Caco-2 (cell line): ENCODE data around the gene CYSLTR2. TPM values are rescaled to one million over a fixed set of nuclear protein-coding genes. Genes with fewer than 3 reads are reported as not detected.

ENCODE experiments used
- BruUV-seq: library from RNA; stranded (reverse); fragments of 400-500 nt; replicated peaks from 2 replicates; lab custom pipeline; 2021; lab: Mats Ljungman, UMichigan
- CTCF ChIA-PET: fragments of 300-600 bp; sonication (Branson Sonifier 250); formaldehyde crosslinking; loops from one replicate; lab custom pipeline; 2022; ENCODE audit warnings: antibody characterized with exemption; lab: Charles Lee
- POLR2A ChIA-PET: fragments of 300-600 bp; sonication (Branson Sonifier 250); formaldehyde crosslinking; loops from one replicate; lab custom pipeline; 2022; ENCODE audit warnings: antibody characterized with exemption; lab: Charles Lee
- DNase-seq, 2 experiments: peaks; one replicate each; pipeline versions ENCODE4 v3.0.0 to v3.0.0-alpha.2; 2020 to 2022
- H3K27me3 ChIP-seq: replicated peaks from 2 replicates; pipeline ENCODE4 v1.6.0; 2011; ENCODE audit warnings: low read length; ENCODE audit not compliant: control insufficient read depth, insufficient read depth
- H3K36me3 ChIP-seq: 2 replicates; pipeline ENCODE4 v1.5.1; 2011; ENCODE audit warnings: low read length; ENCODE audit not compliant: control insufficient read depth, insufficient read depth
- H3K4me1 ChIP-seq: fragments of 250-450 bp; sonication (Bioruptor Pico); 2 replicates; pipeline ENCODE4 v1.5.1; 2020; ENCODE audit warnings: mild to moderate bottlenecking
- H3K4me3 ChIP-seq: 2 replicates; pipeline ENCODE4 v1.5.1; 2011; ENCODE audit warnings: low read depth, mild to moderate bottlenecking, control low read depth, low read length
- H3K9me3 ChIP-seq: fragments of 250-450 bp; sonication (Bioruptor Pico); 2 replicates; pipeline ENCODE4 v1.5.1; 2020; ENCODE audit warnings: mild to moderate bottlenecking, moderate library complexity
- H3K27ac Mint-ChIP-seq: one replicate; pipeline ENCODE4 v1.8.0; 2022; ENCODE audit warnings: mixed read lengths; ENCODE audit not compliant: unreplicated experiment
- H3K27me3 Mint-ChIP-seq: one replicate; pipeline ENCODE4 v1.8.0; 2022; ENCODE audit warnings: mixed read lengths; ENCODE audit not compliant: insufficient read depth, unreplicated experiment
- H3K36me3 Mint-ChIP-seq: one replicate; pipeline ENCODE4 v1.8.0; 2022; ENCODE audit warnings: mild to moderate bottlenecking, mixed read lengths; ENCODE audit not compliant: insufficient read depth, unreplicated experiment
- H3K4me1 Mint-ChIP-seq: one replicate; pipeline ENCODE4 v1.8.0; 2022; ENCODE audit warnings: low read depth, mixed read lengths; ENCODE audit not compliant: unreplicated experiment
- H3K4me3 Mint-ChIP-seq: one replicate; pipeline ENCODE4 v1.8.0; 2022; ENCODE audit warnings: mild to moderate bottlenecking, moderate library complexity, mixed read lengths; ENCODE audit not compliant: unreplicated experiment
- H3K9me3 Mint-ChIP-seq: one replicate; pipeline ENCODE4 v1.8.0; 2022; ENCODE audit warnings: mixed read lengths; ENCODE audit not compliant: unreplicated experiment
- intact Hi-C: fragments of 100-400 bp; cut with micrococcal nuclease; formaldehyde crosslinking; loops from one replicate; pipeline ENCODE4 v1.10.0; 2022; ENCODE audit not compliant: unreplicated experiment
- total RNA-seq: library from RNA; stranded (reverse); gene quantifications from 2 replicates; pipeline ENCODE4 v1.2.3, GENCODE V29; 2022
- TF ChIP-seq, protein P1 (sequence below), 2 experiments: fragments of 200-600 bp in 1 of 2; IDR thresholded peaks; 1 replicate in 1 of 2; 2 replicates in 1 of 2; pipeline versions ENCODE4 v1.5.1 to v1.8.0; 2011 to 2022; ENCODE audit warnings: antibody characterized with exemption in 1 of 2, control low read depth in 1 of 2, inconsistent platforms in 1 of 2, low read depth in 1 of 2, low read length in 1 of 2, mild to moderate bottlenecking in 1 of 2, moderate library complexity in 1 of 2; ENCODE audit not compliant: insufficient read depth in 1 of 2, severe bottlenecking in 1 of 2, unreplicated experiment in 1 of 2

CYSLTR2 gene
- total RNA-seq, 1 experiment from 2014 or later = not detected

DNA sequence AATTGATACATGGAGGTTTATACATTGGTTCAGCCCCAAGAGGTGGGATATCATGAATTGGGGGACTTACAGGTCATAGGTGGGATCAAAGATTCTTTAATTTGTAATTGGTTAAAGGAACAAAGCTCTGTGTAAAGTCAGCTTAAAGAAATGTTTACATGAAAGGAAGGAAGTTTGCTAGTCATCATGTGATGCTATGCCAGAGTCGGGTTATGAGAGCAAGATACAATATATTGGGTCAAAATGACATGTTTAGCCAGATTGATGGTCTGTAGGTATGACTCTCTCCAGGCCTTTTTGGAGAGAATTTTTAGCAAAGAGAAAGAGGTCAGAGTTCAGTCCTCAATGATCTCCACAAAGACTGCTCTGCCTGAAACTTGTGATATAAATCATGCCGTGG lies 5.3 kb upstream of the CYSLTR2 start:
- TF ChIP-seq, protein P1, sequence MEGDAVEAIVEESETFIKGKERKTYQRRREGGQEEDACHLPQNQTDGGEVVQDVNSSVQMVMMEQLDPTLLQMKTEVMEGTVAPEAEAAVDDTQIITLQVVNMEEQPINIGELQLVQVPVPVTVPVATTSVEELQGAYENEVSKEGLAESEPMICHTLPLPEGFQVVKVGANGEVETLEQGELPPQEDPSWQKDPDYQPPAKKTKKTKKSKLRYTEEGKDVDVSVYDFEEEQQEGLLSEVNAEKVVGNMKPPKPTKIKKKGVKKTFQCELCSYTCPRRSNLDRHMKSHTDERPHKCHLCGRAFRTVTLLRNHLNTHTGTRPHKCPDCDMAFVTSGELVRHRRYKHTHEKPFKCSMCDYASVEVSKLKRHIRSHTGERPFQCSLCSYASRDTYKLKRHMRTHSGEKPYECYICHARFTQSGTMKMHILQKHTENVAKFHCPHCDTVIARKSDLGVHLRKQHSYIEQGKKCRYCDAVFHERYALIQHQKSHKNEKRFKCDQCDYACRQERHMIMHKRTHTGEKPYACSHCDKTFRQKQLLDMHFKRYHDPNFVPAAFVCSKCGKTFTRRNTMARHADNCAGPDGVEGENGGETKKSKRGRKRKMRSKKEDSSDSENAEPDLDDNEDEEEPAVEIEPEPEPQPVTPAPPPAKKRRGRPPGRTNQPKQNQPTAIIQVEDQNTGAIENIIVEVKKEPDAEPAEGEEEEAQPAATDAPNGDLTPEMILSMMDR (IDR thresholded peaks at IDR 0.05; ENCODE audit: insufficient read depth in 1 of 2, low read depth in 1 of 2, low read length in 1 of 2, severe bottlenecking in 1 of 2, unreplicated experiment in 1 of 2) = no peak
- no peak overlapping the region for H3K4me3 Mint-ChIP-seq
- intact Hi-C loops = loop anchor here (5.0 kb wide), 1 partner anchor 316 kb away; no protein-coding TSS in a partner anchor
- Histone ChIP-seq H3K9me3 (no peaks in the 10 kb centered on the region), H3K36me3 (no peaks in the 10 kb centered on the region), H3K27me3 (no peaks in the 10 kb centered on the region; the same call in 1 of the 2 replicates), H3K4me1 (no peaks in the 10 kb centered on the region), H3K4me3 (no peak overlapping the region)
- no peaks in the 10 kb centered on the region for H3K36me3 Mint-ChIP-seq
- ChIA-PET POLR2A (no interaction called here), CTCF (no interaction called here)
- no TSS peak for BruUV-seq
- H3K27ac Mint-ChIP-seq = no peak overlapping the region
- no peak for DNase-seq
- no peaks in the 10 kb centered on the region for H3K9me3 Mint-ChIP-seq
- peaks cover 5% of the 10 kb centered on the region for H3K27me3 Mint-ChIP-seq
- no peaks in the 10 kb centered on the region for H3K4me1 Mint-ChIP-seq

DNA sequence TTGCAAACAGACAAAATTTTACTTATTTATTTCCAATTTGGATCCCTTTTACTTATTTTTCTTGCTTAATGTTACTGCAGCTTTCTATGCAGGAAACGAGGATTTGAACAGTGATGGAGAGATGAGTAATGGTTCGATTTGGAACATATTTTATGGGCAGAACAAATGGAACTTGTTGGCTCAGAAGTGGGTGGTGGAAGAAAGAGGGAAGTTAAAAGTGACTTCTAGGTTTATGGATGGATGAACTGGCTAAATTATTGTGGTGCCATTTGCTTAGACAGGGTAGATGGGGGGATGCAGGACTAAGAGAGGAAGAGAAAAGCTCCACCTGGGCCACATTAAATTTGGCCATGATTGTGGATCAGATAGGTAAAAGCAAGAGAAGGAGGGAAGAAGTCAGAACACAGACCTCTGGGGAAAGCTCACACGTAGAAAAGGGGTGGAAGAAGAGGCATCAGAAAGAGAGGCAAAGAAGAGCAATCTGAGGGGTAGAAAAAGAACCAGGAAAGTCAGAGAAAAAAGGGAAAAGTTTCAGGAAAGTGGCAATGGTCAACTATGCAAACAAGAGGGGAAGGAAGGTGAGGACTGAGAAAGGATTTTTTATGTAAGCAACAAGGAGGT lies 768 bp upstream of the CYSLTR2 start:
- Mint-ChIP-seq H3K27me3 (peaks cover 9% of the 10 kb centered on the region), H3K4me3 (no peak overlapping the region), H3K9me3 (no peaks in the 10 kb centered on the region), H3K27ac (no peak overlapping the region), H3K36me3 (no peaks in the 10 kb centered on the region), H3K4me1 (no peaks in the 10 kb centered on the region)
- DNase-seq = no peak
- H3K4me1 ChIP-seq = no peaks in the 10 kb centered on the region
- no peaks in the 10 kb centered on the region for H3K36me3 ChIP-seq
- H3K4me3 ChIP-seq = no peak overlapping the region
- intact Hi-C loops = no loop called here
- ChIA-PET CTCF (no interaction called here), POLR2A (no interaction called here)
- H3K9me3 ChIP-seq = no peaks in the 10 kb centered on the region
- BruUV-seq = no TSS peak
- no peaks in the 10 kb centered on the region for H3K27me3 ChIP-seq
- TF ChIP-seq, protein P1 (IDR thresholded peaks at IDR 0.05; ENCODE audit: insufficient read depth in 1 of 2, low read depth in 1 of 2, low read length in 1 of 2, severe bottlenecking in 1 of 2, unreplicated experiment in 1 of 2) = no peak

DNA sequence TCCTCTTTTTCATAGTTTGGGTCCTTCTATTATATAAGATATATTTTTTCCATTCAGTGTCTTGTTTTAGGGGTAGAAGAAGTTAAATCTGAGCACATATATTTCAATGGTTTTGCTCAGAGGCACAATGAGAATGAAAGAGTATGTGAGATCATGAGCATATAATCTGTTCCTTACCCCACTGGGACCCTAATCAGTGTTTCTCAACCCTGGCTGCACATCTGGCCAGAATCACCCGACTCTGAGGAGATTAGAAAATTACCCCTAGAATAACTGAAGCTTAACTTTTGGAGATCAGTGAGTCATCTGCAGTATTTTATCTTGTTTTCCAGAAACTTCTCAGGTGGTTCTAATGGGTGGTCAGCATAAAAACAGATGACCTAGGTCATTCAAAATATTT lies 782 bp downstream of the CYSLTR2 start:
- H3K4me3 ChIP-seq = no peak overlapping the region
- Mint-ChIP-seq H3K4me1 (no peaks in the 10 kb centered on the region), H3K36me3 (no peaks in the 10 kb centered on the region), H3K27ac (no peak overlapping the region), H3K27me3 (peaks cover 16% of the 10 kb centered on the region), H3K4me3 (no peak overlapping the region), H3K9me3 (no peaks in the 10 kb centered on the region)
- no peaks in the 10 kb centered on the region for H3K36me3 ChIP-seq
- CTCF ChIA-PET = no interaction called here
- DNase-seq = no peak
- no TSS peak for BruUV-seq
- no peaks in the 10 kb centered on the region for H3K4me1 ChIP-seq
- no peaks in the 10 kb centered on the region for H3K9me3 ChIP-seq
- H3K27me3 ChIP-seq = no peaks in the 10 kb centered on the region
- POLR2A ChIA-PET = no interaction called here
- TF ChIP-seq, protein P1 (IDR thresholded peaks at IDR 0.05; ENCODE audit: insufficient read depth in 1 of 2, low read depth in 1 of 2, low read length in 1 of 2, severe bottlenecking in 1 of 2, unreplicated experiment in 1 of 2) = no peak
- intact Hi-C loops = no loop called here
